Neuronal stem cell (in vitro differentiated cells): ENCODE results near the gene EPHA6.
"Not testable (repeated sequence)": the region's sequence is repeated elsewhere in the genome, so short reads cannot be mapped to it uniquely, and the experiment has no call there.

Experiments used
- DNase-seq: peaks from one replicate; pipeline ENCODE4 v3.0.0-alpha.2; 2013; ENCODE audit warnings: low spot score
- H2AFZ ChIP-seq: one replicate; pipeline ENCODE4 v1.6.1; 2013; ENCODE audit warnings: mild to moderate bottlenecking, low read length, inconsistent platforms
- H2AK5ac ChIP-seq: 2 replicates; pipeline ENCODE4 v1.6.1; 2013; ENCODE audit warnings: low read depth, mild to moderate bottlenecking, inconsistent platforms, low read length, moderate library complexity, mixed read lengths
- H2BK120ac ChIP-seq: 2 replicates; pipeline ENCODE4 v1.6.1; 2013; ENCODE audit warnings: low read depth, mild to moderate bottlenecking, inconsistent platforms, low read length, moderate library complexity, mixed read lengths
- H2BK12ac ChIP-seq: one replicate; pipeline ENCODE4 v1.6.1; 2013; ENCODE audit warnings: low read length, inconsistent platforms
- H2BK15ac ChIP-seq: 2 replicates; pipeline ENCODE4 v1.6.1; 2013; ENCODE audit warnings: mild to moderate bottlenecking, low read length, inconsistent platforms, mixed read lengths
- H2BK5ac ChIP-seq: one replicate; pipeline ENCODE4 v1.6.1; 2013; ENCODE audit warnings: inconsistent platforms, mild to moderate bottlenecking, low read length, moderate library complexity
- H3K14ac ChIP-seq: one replicate; pipeline ENCODE4 v1.6.1; 2013; ENCODE audit warnings: low read length, inconsistent platforms
- H3K18ac ChIP-seq: 2 replicates; pipeline ENCODE4 v1.6.1; 2013; ENCODE audit warnings: low read length, inconsistent platforms
- H3K23ac ChIP-seq: 2 replicates; pipeline ENCODE4 v1.6.1; 2013; ENCODE audit warnings: low read depth, mild to moderate bottlenecking, mixed read lengths, low read length, inconsistent platforms; ENCODE audit not compliant: poor library complexity
- H3K27ac ChIP-seq: replicated peaks from 3 replicates; pipeline ENCODE4 v1.5.1; 2013; ENCODE audit warnings: low read length, inconsistent platforms
- H3K27me3 ChIP-seq, 3 experiments: 2 replicates each; pipeline ENCODE4 v1.6.1; 2013; ENCODE audit warnings: low read length in 3 of 3, mild to moderate bottlenecking in 2 of 3, inconsistent platforms in 1 of 3, low read depth in 1 of 3, mixed read lengths in 1 of 3, moderate library complexity in 1 of 3; ENCODE audit not compliant: control insufficient read depth in 3 of 3, insufficient read depth in 3 of 3
- H3K36me3 ChIP-seq, 2 donors: replicated peaks in 1 of 2; 2 replicates each; pipeline ENCODE4 v1.6.1; 2013; ENCODE audit warnings: low read length in 2 of 2; ENCODE audit not compliant: control insufficient read depth in 2 of 2, insufficient read depth in 2 of 2
- H3K4ac ChIP-seq: 2 replicates; pipeline ENCODE4 v1.6.1; 2013; ENCODE audit warnings: inconsistent platforms, mild to moderate bottlenecking, low read length, moderate library complexity
- H3K4me1 ChIP-seq, 2 donors: 1 replicate in 1 of 2; 2 replicates in 1 of 2; pipeline ENCODE4 v1.6.1; 2013; ENCODE audit warnings: low read length in 2 of 2, low read depth in 1 of 2; ENCODE audit not compliant: control insufficient read depth in 2 of 2, insufficient read depth in 1 of 2
- H3K4me2 ChIP-seq: one replicate; pipeline ENCODE4 v1.6.1; 2013; ENCODE audit warnings: mild to moderate bottlenecking, low read length, inconsistent platforms; ENCODE audit not compliant: insufficient read depth, poor library complexity, severe bottlenecking
- H3K4me3 ChIP-seq, 2 donors: 2 replicates each; pipeline ENCODE4 v1.5.1; 2013; ENCODE audit warnings: low read length in 2 of 2, mild to moderate bottlenecking in 2 of 2, inconsistent platforms in 1 of 2, moderate library complexity in 1 of 2
- H3K79me1 ChIP-seq: one replicate; pipeline ENCODE4 v1.6.1; 2013; ENCODE audit warnings: low read depth, mild to moderate bottlenecking, inconsistent platforms, low read length, moderate library complexity
- H3K9ac ChIP-seq: one replicate; pipeline ENCODE4 v1.6.1; 2013; ENCODE audit warnings: mild to moderate bottlenecking, low read depth, low read length, inconsistent platforms; ENCODE audit not compliant: poor library complexity
- H3K9me3 ChIP-seq, 2 donors: replicated peaks in 1 of 2; 2 replicates each; pipeline versions ENCODE3 to v1.6.1; 2013; ENCODE audit warnings: low read length in 2 of 2, mild to moderate bottlenecking in 2 of 2, inconsistent platforms in 1 of 2, low read depth in 1 of 2, mixed read lengths in 1 of 2, moderate library complexity in 1 of 2; ENCODE audit not compliant: control insufficient read depth in 2 of 2, insufficient read depth in 1 of 2
- H4K8ac ChIP-seq: one replicate; pipeline ENCODE4 v1.6.1; 2013; ENCODE audit warnings: low read depth, mild to moderate bottlenecking, inconsistent platforms, low read length, moderate library complexity
- H4K91ac ChIP-seq: one replicate; pipeline ENCODE4 v1.6.1; 2013; ENCODE audit warnings: low read length, low read depth, mild to moderate bottlenecking, inconsistent platforms; ENCODE audit not compliant: poor library complexity
- WGBS, 2 donors: extraction: QIAGEN DNeasy Blood & Tissue Kit; methylation state at CpG; one replicate each; pipeline ENCODE4 v1.1.7; 2013; ENCODE audit warnings: missing lambda C conversion rate in 2 of 2, mixed read lengths in 1 of 2; ENCODE audit not compliant: insufficient read length in 2 of 2, insufficient replicate concordance in 1 of 2; ENCODE audit errors: extremely low coverage in 2 of 2; 5-methylcytosine and 5-hydroxymethylcytosine counted together

EPHA6 gene

DNA sequence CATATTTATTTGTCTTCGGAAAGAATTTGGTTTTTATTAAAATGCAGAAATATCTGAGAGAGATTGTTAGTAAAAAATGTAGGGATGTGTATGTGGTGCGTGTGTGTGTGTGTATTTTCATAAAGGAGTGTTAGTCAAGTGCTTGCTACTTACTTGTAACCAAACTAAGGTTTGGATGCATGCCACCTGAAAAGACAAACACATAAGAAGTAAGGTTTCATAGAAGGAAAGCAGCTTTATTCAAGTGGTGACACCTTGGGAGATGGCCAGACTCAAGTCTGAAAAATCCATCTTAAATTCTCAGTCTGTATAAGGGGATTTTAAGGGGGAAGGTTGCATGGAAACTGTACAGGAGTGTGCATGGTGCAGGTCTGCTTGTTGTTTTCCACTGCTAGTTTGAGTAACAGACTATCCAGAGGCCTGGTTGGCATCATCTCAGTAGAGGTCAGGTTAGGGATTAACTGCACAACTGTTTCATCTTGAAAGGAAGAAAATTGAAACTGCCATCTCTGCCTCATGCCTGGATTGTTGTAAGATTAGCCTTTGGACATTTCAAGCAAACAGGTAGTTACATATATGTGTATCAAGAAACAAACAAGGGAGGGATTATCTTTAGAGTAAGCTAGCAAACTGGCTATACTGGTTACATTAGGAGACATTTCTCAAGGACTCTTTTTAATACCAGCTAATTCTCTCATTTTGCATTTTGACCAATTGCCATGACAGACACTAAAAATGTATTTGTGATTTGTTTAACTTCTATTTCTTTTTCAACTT lies 196.7 kb downstream of the EPHA6 start:
- WGBS, 2 donors: 100% methylated on average over 1 of the region's 2 CpGs
- no peak overlapping the region for H3K27ac ChIP-seq

DNA sequence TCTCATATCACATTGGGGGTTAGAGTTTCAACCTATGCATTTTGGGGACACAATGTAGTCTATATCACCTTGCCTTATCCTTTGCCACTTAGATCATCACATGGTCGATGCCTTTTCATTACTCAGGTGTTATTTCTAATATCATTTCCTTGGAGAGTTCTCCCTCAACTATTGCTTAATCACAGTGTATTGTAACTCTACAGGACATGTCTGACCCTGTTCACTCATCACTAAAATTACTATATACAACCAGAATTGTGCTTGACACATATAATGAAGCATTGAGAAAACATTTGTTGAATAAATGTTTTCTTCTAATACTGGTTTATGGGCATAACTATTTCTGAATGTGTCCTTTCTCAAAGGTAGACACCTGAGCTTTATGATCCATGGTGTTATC lies 207.4 kb downstream of the EPHA6 start:
- no CpG with 5 or more reads among the region's 1 CpG for WGBS, 2 donors
- no peak overlapping the region for H3K4ac ChIP-seq
- no peak overlapping the region for H2AFZ ChIP-seq
- H3K14ac ChIP-seq: no peak overlapping the region
- no peak overlapping the region for H4K8ac ChIP-seq
- no peak for DNase-seq
- H3K4me2 ChIP-seq: no peak overlapping the region
- H3K36me3 ChIP-seq: no peaks in the 10 kb centered on the region
- H4K91ac ChIP-seq: no peak overlapping the region
- H3K4me1 ChIP-seq: peaks cover 0 to 3% of the 10 kb centered on the region in 2 donors
- no peak overlapping the region for H3K9ac ChIP-seq
- no peak overlapping the region for H2BK5ac ChIP-seq
- no peak overlapping the region for H2BK12ac ChIP-seq
- no peak overlapping the region for H3K23ac ChIP-seq
- H3K27ac ChIP-seq: no peak overlapping the region
- H3K79me1 ChIP-seq: no peaks in the 10 kb centered on the region
- H3K9me3 ChIP-seq: peaks cover 0 to 1% of the 10 kb centered on the region in 2 donors
- no peak overlapping the region for H2BK120ac ChIP-seq
- no peak overlapping the region for H2BK15ac ChIP-seq
- H2AK5ac ChIP-seq: no peak overlapping the region
- H3K27me3 ChIP-seq: no peaks in the 10 kb centered on the region
- H3K18ac ChIP-seq: no peak overlapping the region
- no peak overlapping the region for H3K4me3 ChIP-seq

More for the DNA sequence above, 196.7 kb downstream of the EPHA6 start:
- H3K14ac ChIP-seq: no peak overlapping the region
- no peak overlapping the region for H3K23ac ChIP-seq
- peaks cover 5 to 7% of the 10 kb centered on the region in 2 donors for H3K4me1 ChIP-seq
- H2BK12ac ChIP-seq: no peak overlapping the region
- no peak overlapping the region for H3K4me2 ChIP-seq
- no peak overlapping the region for H3K4me3 ChIP-seq
- no peaks in the 10 kb centered on the region for H3K36me3 ChIP-seq
- H3K79me1 ChIP-seq: no peaks in the 10 kb centered on the region
- no peak overlapping the region for H4K8ac ChIP-seq
- no peak overlapping the region for H3K9ac ChIP-seq
- no peak for DNase-seq
- H2AK5ac ChIP-seq: no peak overlapping the region
- H3K18ac ChIP-seq: no peak overlapping the region
- no peaks in the 10 kb centered on the region for H3K27me3 ChIP-seq
- H2BK15ac ChIP-seq: no peak overlapping the region
- no peak overlapping the region for H2AFZ ChIP-seq
- H2BK5ac ChIP-seq: no peak overlapping the region
- no peak overlapping the region for H2BK120ac ChIP-seq
- no peaks in the 10 kb centered on the region for H3K9me3 ChIP-seq
- H4K91ac ChIP-seq: no peak overlapping the region
- H3K4ac ChIP-seq: no peak overlapping the region

DNA sequence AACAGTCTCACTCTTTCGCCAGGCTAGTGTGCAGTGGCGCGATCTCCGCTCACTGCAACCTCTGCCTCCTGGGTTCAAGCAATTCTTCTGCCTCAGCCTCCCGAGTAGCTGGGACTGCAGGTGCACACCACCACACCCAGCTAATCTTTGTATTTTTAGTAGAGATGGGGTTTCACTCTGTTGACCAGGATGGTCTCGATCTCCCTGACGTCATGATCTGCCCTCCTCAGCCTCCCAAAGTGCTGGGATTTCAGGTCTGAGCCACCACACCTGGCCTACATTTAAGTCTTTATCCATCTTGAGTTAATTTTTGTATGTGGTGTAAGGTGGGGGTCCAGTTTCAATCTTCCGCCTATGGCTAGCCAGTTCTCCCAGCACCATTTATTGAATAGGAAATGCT lies 211.2 kb downstream of the EPHA6 start:
- H3K27me3 ChIP-seq, H4K91ac ChIP-seq, H2AFZ ChIP-seq, H2BK15ac ChIP-seq, H4K8ac ChIP-seq, H2AK5ac ChIP-seq, H3K36me3 ChIP-seq, H3K4me3 ChIP-seq, H3K4me2 ChIP-seq, H2BK120ac ChIP-seq, H3K27ac ChIP-seq, H3K9ac ChIP-seq, H3K79me1 ChIP-seq, H2BK5ac ChIP-seq, H3K14ac ChIP-seq, H3K23ac ChIP-seq, DNase-seq, H2BK12ac ChIP-seq, H3K9me3 ChIP-seq, H3K18ac ChIP-seq, H3K4me1 ChIP-seq, H3K4ac ChIP-seq: not testable (repeated sequence)
- no CpG with 5 or more reads among the region's 8 CpGs for WGBS, 2 donors

DNA sequence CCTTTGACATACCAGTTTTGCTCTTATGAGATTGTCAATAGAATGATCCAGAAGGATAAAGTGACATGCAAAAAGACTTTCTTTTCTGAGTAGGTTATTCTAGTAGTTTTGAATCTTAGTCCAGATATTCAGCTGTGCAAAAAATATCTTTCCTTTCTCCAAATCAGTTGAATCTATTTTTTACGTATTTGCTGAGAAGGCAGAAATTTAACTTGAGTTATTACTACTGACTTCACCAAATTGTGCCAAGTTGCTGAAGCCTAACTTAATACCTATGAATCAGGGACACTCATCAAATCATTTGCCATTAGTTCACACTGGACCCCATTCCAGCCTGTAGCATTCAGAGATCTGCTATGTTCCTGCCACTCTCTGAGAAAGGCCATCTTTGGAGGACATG lies 215.6 kb downstream of the EPHA6 start:
- no peak overlapping the region for H2BK15ac ChIP-seq
- WGBS, 2 donors: no CpG with 5 or more reads among the region's 1 CpG
- no peak overlapping the region for H4K8ac ChIP-seq
- H4K91ac ChIP-seq: no peak overlapping the region
- H3K4me1 ChIP-seq: no peaks in the 10 kb centered on the region
- H2AK5ac ChIP-seq: no peak overlapping the region
- H3K18ac ChIP-seq: no peak overlapping the region
- H3K27me3 ChIP-seq: no peaks in the 10 kb centered on the region
- no peak for DNase-seq
- no peak overlapping the region for H2BK12ac ChIP-seq
- no peaks in the 10 kb centered on the region for H3K9me3 ChIP-seq
- H3K14ac ChIP-seq: no peak overlapping the region
- no peak overlapping the region for H3K4me3 ChIP-seq
- H3K79me1 ChIP-seq: no peaks in the 10 kb centered on the region
- no peak overlapping the region for H2AFZ ChIP-seq
- H3K27ac ChIP-seq: no peak overlapping the region
- no peak overlapping the region for H3K4me2 ChIP-seq
- H3K23ac ChIP-seq: no peak overlapping the region
- no peak overlapping the region for H2BK5ac ChIP-seq
- no peaks in the 10 kb centered on the region for H3K36me3 ChIP-seq
- no peak overlapping the region for H2BK120ac ChIP-seq
- H3K9ac ChIP-seq: no peak overlapping the region
- no peak overlapping the region for H3K4ac ChIP-seq
